ENCODE data around the gene CYP2J2. TPM values are rescaled to one million over a fixed set of nuclear protein-coding genes. Genes with fewer than 3 reads are reported as not detected.

The CYP2J2 gene
- total RNA-seq, 1 donor: 0.09 TPM

- DNase-seq (ENCODE audit: low read depth): no peak
- H3K4me3 ChIP-seq (ENCODE audit: low read depth, low read length): no peak overlapping the region
Observed at GRCh38 chr1:59906931-59907330, 19.6 kb downstream of the CYP2J2 start.

DNA sequence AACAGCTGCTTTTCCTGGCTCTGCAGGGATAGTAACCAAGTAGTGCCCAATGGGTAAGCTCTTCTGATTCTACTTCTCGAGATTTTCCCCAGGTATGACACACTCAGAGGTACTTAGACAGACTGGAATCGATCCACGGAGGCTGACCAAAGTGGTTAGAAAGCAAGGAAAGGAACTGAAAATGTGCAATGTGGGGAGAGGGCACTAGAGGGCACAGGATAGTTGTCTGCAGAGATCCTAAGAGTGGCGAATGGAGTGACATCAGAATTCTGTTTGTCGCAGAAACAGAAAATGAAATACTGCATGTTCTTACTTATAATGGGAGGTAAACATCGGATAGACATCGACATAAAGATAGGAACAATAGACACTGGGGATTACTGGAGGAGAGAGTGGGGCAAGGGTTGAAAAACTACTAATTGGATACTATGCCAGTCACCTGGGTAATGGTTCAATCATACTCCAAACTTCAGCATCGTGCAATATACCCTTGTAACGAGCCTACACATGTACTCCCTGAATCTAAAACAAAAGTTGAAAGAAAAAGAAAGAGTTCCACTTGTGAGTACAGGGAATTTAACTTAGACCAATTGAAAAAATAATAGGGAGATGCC, 23.3 kb downstream of the CYP2J2 start:
- DNase-seq (ENCODE audit: low read depth): peak; percentile 8
- H3K4me3 ChIP-seq (ENCODE audit: low read depth, low read length): no peak overlapping the region
- TF ChIP-seq CTCF (IDR thresholded peaks at IDR 0.05; ENCODE audit: insufficient read depth, low read length): peak; percentile 47

More at GRCh38 chr1:59906931-59907330, 19.6 kb downstream of the CYP2J2 start:
- no peak for TF ChIP-seq CTCF (IDR thresholded peaks at IDR 0.05; ENCODE audit: insufficient read depth, low read length)

DNA sequence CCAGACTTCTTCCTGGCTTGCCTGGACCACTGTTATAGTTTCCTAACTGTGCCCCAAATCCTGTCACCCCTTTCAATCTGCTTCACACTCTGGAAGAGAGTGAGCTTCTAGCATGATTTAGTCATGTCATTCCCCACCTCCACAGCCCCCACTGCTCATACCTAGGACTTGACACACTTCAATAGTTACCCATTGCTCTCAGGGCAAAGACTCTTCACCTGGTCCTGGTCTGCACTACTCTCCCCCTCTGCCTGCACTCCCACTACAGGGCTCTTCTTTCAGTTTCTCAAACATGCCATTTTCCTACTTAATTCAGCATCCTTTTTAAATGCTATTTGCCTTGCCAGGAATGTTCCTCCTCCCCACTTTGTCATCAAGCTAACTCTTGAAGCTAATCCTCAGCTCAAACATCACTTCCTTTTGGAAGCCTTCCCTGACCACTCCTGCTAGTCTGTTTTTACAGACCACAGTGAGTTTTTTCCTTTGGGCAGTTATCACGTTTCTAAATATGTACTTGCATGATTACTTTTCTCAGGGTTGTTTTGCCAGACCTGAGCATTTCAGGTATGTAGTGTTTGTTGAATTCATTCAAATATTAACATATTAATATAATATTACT, 24.7 kb downstream of the CYP2J2 start:
- TF ChIP-seq CTCF (IDR thresholded peaks at IDR 0.05; ENCODE audit: insufficient read depth, low read length): no peak
- DNase-seq (ENCODE audit: low read depth): peak; percentile 13
- H3K4me3 ChIP-seq (ENCODE audit: low read depth, low read length): no peak overlapping the region

- no peak for TF ChIP-seq CTCF (IDR thresholded peaks at IDR 0.05; ENCODE audit: insufficient read depth, low read length)
- H3K4me3 ChIP-seq (ENCODE audit: low read depth, low read length): no peak overlapping the region
- DNase-seq (ENCODE audit: low read depth): no peak
Observed at GRCh38 chr1:59900640-59901039, 25.9 kb downstream of the CYP2J2 start.

GRCh38 chr1:59898927-59899326, 27.6 kb downstream of the CYP2J2 start:
- DNase-seq (ENCODE audit: low read depth): peak; percentile 10
- no peak for TF ChIP-seq CTCF (IDR thresholded peaks at IDR 0.05; ENCODE audit: insufficient read depth, low read length)
- H3K4me3 ChIP-seq (ENCODE audit: low read depth, low read length): no peak overlapping the region

GRCh38 chr1:59897165-59897564, 29.4 kb downstream of the CYP2J2 start:
- no peak for DNase-seq (ENCODE audit: low read depth)
- H3K4me3 ChIP-seq (ENCODE audit: low read depth, low read length): no peak overlapping the region
- no peak for TF ChIP-seq CTCF (IDR thresholded peaks at IDR 0.05; ENCODE audit: insufficient read depth, low read length)

All from fibroblast of the aortic adventitia (primary cell).